Peyer's patch (tissue), 4 donors: ENCODE results near the gene RCOR3. TPM values are rescaled to one million over a fixed set of nuclear protein-coding genes. Genes with fewer than 3 reads are reported as not detected.
"Not testable (repeated sequence)": the region's sequence is repeated elsewhere in the genome, so short reads cannot be mapped to it uniquely, and the experiment has no call there.

ENCODE experiments used
- DNase-seq, 3 donors: peaks; one replicate each; pipeline ENCODE4 v3.0.0-alpha.2; 2017 to 2019
- H3K27ac ChIP-seq, 4 donors: fragments of 200-600 bp; sonication (generic); one replicate each; pipeline ENCODE4 v1.5.1; 2016 to 2019
- H3K27me3 ChIP-seq, 2 donors: fragments of 200-600 bp; sonication (generic); one replicate each; pipeline ENCODE4 v1.5.1; 2019
- H3K36me3 ChIP-seq, 3 donors: fragments of 200-600 bp; sonication (generic); one replicate each; pipeline ENCODE4 v1.5.1; 2016 to 2019
- H3K4me1 ChIP-seq, 4 donors: fragments of 200-600 bp; sonication (generic); one replicate each; pipeline ENCODE4 v1.5.1; 2016 to 2019
- H3K4me3 ChIP-seq, 4 donors: fragments of 200-600 bp; sonication (generic); 1 replicate in 3 of 4; 2 replicates in 1 of 4; pipeline ENCODE4 v1.5.1; 2016 to 2019; ENCODE audit warnings: mild to moderate bottlenecking in 1 of 4
- H3K9me3 ChIP-seq, 4 donors: fragments of 200-600 bp; sonication (generic); one replicate each; pipeline ENCODE4 v1.5.1; 2016 to 2019; ENCODE audit warnings: mild to moderate bottlenecking in 1 of 4
- POLR2A ChIP-seq, 2 donors: fragments of 450-650 bp; IDR thresholded peaks; one replicate each; pipeline ENCODE4 v1.5.1; 2017; ENCODE audit warnings: antibody characterized with exemption in 2 of 2, mild to moderate bottlenecking in 2 of 2, moderate library complexity in 2 of 2
- total RNA-seq, 4 donors: library from RNA; depleted of rRNA; stranded (reverse); fragments of >200 nt; gene quantifications; one replicate each; pipeline ENCODE4 v1.1.0, GENCODE V29; 2016
- TF ChIP-seq, protein P1 (sequence below), 6 experiments: fragments of 450-650 bp in 4 of 6; fragments of 200-600 bp in 2 of 6; sonication (generic) in 1 of 6; IDR thresholded peaks; one replicate each; pipeline ENCODE4 v1.5.1; 2017 to 2019; ENCODE audit warnings: antibody characterized with exemption in 6 of 6, mild to moderate bottlenecking in 3 of 6, moderate library complexity in 1 of 6

Gene RCOR3
- total RNA-seq, 4 donors from 2014 or later = 69.3 to 95.4 (median 74.7) TPM

DNA sequence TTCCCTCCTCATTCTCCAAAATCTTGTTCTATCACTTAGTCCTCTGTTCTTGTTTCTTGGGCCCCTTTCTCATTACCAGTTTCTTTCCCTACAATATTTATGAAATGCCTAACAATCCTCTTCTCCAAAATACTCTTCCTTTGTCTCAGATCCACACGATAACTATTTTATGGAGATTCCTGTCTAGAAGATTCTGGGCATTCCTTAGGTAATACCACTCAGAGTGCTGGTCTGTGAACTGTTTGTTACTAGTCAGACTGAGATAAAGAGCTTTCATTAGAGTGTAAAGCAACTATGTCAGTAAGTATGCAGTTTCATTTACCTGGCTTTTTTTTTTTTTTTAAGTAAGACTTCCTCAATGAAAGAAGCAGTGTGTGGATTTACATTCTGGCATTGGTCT lies 18.1 kb upstream of the RCOR3 start:
- no peak for DNase-seq

DNA sequence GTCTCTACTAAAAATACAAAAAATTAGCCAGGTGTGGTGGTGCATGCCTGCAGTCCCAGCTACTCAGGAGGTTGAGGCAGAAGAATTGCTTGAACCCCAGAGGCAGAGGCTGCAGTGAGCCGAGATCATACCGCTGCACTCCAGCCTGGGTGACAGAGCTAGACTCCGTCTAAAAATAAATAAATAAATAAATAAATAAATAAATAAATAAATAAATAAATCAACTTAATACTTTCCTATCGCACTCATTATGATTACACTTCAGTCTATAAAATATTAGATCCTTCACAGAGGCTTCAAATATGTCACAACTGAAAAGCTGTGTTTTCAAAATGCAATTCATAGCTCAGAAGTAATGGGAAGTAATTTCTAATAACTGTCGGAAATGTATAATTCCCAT lies 15.5 kb upstream of the RCOR3 start:
- not testable (repeated sequence) for DNase-seq, H3K9me3 ChIP-seq

More for the DNA sequence above, 18.1 kb upstream of the RCOR3 start:
- Histone ChIP-seq H3K27ac (no peak overlapping the region), H3K27me3 (no peaks in the 10 kb centered on the region), H3K9me3 (no peaks in the 10 kb centered on the region), H3K4me1 (no peaks in the 10 kb centered on the region), H3K4me3 (no peak overlapping the region), H3K36me3 (no peaks in the 10 kb centered on the region)
- TF ChIP-seq POLR2A (IDR thresholded peaks at IDR 0.05) = no peak
- TF ChIP-seq, protein P1, sequence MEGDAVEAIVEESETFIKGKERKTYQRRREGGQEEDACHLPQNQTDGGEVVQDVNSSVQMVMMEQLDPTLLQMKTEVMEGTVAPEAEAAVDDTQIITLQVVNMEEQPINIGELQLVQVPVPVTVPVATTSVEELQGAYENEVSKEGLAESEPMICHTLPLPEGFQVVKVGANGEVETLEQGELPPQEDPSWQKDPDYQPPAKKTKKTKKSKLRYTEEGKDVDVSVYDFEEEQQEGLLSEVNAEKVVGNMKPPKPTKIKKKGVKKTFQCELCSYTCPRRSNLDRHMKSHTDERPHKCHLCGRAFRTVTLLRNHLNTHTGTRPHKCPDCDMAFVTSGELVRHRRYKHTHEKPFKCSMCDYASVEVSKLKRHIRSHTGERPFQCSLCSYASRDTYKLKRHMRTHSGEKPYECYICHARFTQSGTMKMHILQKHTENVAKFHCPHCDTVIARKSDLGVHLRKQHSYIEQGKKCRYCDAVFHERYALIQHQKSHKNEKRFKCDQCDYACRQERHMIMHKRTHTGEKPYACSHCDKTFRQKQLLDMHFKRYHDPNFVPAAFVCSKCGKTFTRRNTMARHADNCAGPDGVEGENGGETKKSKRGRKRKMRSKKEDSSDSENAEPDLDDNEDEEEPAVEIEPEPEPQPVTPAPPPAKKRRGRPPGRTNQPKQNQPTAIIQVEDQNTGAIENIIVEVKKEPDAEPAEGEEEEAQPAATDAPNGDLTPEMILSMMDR (IDR thresholded peaks at IDR 0.05) = no peak

DNA sequence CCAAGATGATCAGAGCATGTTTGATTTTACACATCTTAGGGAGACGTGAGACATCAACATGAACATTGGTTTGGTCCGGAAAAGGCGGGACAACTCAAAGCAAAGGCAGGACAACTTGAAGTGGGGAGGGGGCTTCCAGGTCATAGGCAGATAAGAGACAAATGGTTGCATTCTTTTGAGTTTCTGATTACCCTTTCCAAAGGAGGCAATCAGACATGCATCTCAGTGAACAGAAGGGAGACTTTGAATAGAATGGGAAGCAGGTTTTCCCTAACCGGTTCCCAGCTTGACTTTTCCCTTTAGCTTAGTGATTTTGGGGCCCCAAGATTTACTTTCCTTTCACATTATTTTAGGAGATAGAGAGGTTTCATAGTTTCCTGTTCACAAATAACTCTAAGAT lies 12.6 kb upstream of the RCOR3 start:
- H3K27ac ChIP-seq, H3K27me3 ChIP-seq, H3K9me3 ChIP-seq, H3K4me3 ChIP-seq, H3K4me1 ChIP-seq, H3K36me3 ChIP-seq, DNase-seq: not testable (repeated sequence)

More for the DNA sequence above, 15.5 kb upstream of the RCOR3 start:
- not testable (repeated sequence) for H3K4me3 ChIP-seq, H3K36me3 ChIP-seq, H3K27me3 ChIP-seq, H3K27ac ChIP-seq, H3K4me1 ChIP-seq

DNA sequence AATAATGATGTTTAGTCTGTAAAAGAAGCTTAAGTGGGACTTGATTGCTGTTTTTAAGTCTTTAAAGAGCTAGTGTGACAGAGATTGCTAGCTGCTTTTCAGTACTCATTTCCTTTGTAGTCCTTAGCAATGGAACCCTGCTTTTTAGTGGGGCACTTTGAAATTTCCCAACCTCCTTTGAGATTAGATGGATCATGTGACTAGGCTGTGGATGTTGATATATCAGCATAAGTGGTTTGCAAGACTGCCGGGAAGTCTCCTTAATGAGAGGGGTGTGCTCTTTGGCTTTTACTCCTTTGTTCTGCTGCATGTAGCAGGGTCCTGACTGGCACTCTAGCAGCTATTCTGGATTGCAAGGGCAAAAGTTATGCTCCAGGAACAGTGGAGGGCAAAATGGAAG lies 11.2 kb upstream of the RCOR3 start:
- no peaks in the 10 kb centered on the region for H3K36me3 ChIP-seq
- H3K27ac ChIP-seq = no peak overlapping the region
- no peaks in the 10 kb centered on the region for H3K27me3 ChIP-seq
- H3K9me3 ChIP-seq = no peaks in the 10 kb centered on the region
- H3K4me1 ChIP-seq = no peaks in the 10 kb centered on the region
- no peak for TF ChIP-seq POLR2A (IDR thresholded peaks at IDR 0.05)
- TF ChIP-seq, protein P1 (IDR thresholded peaks at IDR 0.05) = no peak
- H3K4me3 ChIP-seq = no peak overlapping the region
- DNase-seq = no peak

DNA sequence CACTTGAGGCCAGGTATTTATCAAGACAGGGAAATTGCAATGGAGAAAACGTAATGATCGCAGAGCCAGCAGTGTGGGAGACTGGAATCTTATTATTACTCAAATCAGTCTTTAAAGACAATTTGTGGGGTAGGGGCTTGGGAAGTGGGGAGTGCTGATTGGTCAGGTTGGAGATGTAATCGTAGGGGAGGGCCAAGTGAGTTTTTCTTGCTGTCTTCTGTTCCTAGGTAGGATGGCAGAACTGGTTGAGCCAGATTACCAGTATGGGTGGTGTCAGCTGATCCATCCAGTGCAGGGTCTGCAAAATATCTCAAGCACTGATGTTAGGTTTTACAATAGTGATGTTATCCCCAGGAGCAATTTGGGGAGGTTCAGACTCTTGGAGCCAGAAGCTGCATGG lies 9.6 kb upstream of the RCOR3 start:
- not testable (repeated sequence) for H3K27ac ChIP-seq, DNase-seq, H3K9me3 ChIP-seq, H3K4me1 ChIP-seq, H3K4me3 ChIP-seq, H3K36me3 ChIP-seq, H3K27me3 ChIP-seq

DNA sequence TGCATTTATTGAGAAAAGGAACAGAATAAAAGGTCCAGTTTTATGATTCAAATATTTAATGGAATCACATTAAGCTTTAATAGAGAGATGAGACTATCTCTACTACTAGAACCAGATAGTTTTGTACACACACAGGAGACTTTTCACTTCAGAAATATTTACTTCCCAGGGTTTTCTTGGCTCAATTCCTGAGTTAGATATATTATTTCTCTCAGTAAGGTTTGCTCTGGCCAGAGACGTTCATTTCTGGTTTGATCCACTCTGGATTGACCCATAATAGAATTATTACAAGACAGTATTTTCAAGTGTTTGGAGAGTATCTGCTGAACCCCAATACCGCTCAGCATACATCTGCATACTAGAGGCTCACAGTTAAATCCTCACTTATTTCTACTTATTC lies 1.3 kb upstream of the RCOR3 start:
- DNase-seq = no peak
- Histone ChIP-seq H3K4me1 (peaks cover 0 to 19% (median 3%) of the 10 kb centered on the region in 4 donors), H3K27me3 (no peaks in the 10 kb centered on the region), H3K9me3 (no peaks in the 10 kb centered on the region), H3K4me3 (peak overlapping the region; percentile 82 to 94 (median 86)), H3K27ac (peak overlapping the region; percentile 93 to 100 (median 98)), H3K36me3 (no peaks in the 10 kb centered on the region)
- TF ChIP-seq, protein P1 (IDR thresholded peaks at IDR 0.05) = no peak
- TF ChIP-seq POLR2A (IDR thresholded peaks at IDR 0.05) = no peak

DNA sequence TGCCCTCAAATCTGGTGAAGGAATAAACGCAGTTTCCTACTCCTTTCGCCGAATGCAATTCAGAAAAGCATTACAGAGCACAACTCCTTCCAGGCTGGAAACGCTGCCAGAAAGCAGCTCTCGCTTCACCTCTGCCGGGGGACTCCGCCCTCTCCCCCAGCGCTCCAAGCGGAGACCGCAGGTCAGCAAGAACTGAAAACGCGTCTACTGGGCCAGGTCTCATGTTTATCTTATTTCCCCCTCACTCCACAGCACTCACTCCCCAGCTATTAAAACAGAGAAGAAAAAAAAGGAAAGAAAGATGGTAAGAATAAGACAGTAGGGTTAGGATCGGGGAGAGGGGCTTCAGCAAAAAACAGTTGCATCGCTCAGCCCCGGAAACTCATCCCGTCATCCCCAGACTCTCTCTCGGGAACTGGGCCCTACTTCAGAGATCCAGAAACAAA lies 833 bp upstream of the RCOR3 start:
- peaks cover 0 to 19% (median 3%) of the 10 kb centered on the region in 4 donors for H3K4me1 ChIP-seq
- TF ChIP-seq, protein P1 (IDR thresholded peaks at IDR 0.05) = peak in 2 of 6 experiments; percentile 4 to 15
- no peak for TF ChIP-seq POLR2A (IDR thresholded peaks at IDR 0.05)
- H3K36me3 ChIP-seq = no peaks in the 10 kb centered on the region
- peak; percentile 68 to 86 (median 80) for DNase-seq
- no peaks in the 10 kb centered on the region for H3K9me3 ChIP-seq
- peak overlapping the region; percentile 82 to 94 (median 86) for H3K4me3 ChIP-seq
- H3K27me3 ChIP-seq = no peaks in the 10 kb centered on the region
- H3K27ac ChIP-seq = peak overlapping the region; percentile 93 to 100 (median 98)
